GM21825 (cell line): ENCODE measurements around the gene MGST1.

Source experiments
- ATAC-seq: cut with Tn5 transposase; IDR thresholded peaks from one replicate; pipeline ENCODE4 v1.9.1; 2021; ENCODE audit warnings: mild to moderate bottlenecking, moderate library complexity; ENCODE audit not compliant: unreplicated experiment

The MGST1 gene

DNA sequence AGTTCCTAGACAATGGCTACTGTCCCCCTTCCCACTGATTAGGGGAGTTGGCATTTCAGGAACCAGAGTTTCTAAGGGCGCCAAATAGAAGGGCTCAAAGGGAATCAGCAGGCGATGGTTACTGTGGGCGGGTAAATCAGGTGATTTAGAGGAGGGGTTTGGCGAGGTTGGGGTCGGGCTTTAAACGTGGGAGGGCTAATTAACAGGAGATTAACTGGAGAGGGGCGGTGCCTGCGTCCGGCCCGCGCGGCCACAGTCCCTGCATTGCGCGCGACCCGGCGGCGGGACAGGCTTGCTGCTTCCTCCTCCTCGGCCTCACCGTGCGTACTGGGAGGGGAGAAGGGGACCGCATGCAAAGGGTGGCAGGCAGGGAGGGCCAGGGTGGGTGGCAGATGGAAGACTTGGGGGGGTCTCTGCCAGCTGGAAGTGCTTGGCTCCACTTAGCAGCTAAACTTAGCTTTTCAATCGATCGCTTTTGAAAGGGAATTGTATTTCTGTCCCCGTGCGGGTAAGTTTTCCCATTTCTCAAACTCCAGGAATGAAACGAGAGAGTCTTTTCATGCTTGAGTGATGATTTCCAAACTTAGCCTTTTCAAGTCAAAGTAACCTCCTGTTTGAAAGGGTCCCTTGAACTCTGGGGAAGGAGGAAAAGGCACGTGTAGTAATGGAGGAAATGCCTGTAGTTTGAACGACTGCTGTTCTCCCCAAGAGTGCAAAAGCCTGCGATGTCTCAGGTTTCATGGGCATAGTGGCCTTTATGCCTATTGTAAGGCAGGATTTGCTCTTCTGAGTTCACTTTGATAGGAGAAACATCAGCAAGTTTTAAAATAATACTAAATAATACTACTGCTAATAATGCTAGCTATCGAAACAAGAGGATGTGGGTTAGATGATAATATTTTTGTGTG lies at the start of gene MGST1:
MGST1 (plus strand) TSS at position 255 of the 908 bp plus-strand sequence. CDS start 6,608 bp downstream, outside the sequence.
- ATAC-seq = peak; percentile 83

- ATAC-seq = no peak
Observed at GRCh38 chr12:16299403-16299802, 48.0 kb upstream of the MGST1 start.

GRCh38 chr12:16300122-16300521 lies 47.3 kb upstream of the MGST1 start:
- ATAC-seq = no peak

DNA sequence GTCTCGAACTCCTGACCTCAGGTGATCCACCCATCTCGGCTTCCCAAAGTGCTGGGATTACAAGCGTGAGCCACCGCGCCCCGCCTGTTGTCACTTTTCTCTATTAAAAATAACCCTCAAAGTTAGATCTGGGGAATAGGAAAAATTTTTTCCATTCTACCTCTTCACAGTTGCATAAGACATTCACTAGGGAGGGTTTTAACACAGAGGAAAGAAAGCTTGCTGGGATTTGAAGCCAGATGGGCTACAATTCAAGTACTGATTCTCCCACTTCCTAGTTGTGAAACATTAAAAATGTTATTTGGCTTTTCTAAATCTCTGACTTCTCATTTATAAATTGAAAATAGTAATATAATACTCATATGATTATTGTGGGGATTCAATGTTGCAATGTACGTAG lies 46.7 kb upstream of the MGST1 start:
- ATAC-seq = no peak

- no peak for ATAC-seq
Observed at GRCh38 chr12:16303939-16304338, 43.5 kb upstream of the MGST1 start.

GRCh38 chr12:16307856-16308475 lies 39.5 kb upstream of the MGST1 start:
- no peak for ATAC-seq

- ATAC-seq = no peak
Observed at GRCh38 chr12:16310934-16311333, 36.5 kb upstream of the MGST1 start.

- ATAC-seq = no peak
Observed at GRCh38 chr12:16323010-16323409, 24.4 kb upstream of the MGST1 start.

- no peak for ATAC-seq
Observed at GRCh38 chr12:16323638-16324037, 23.8 kb upstream of the MGST1 start.

DNA sequence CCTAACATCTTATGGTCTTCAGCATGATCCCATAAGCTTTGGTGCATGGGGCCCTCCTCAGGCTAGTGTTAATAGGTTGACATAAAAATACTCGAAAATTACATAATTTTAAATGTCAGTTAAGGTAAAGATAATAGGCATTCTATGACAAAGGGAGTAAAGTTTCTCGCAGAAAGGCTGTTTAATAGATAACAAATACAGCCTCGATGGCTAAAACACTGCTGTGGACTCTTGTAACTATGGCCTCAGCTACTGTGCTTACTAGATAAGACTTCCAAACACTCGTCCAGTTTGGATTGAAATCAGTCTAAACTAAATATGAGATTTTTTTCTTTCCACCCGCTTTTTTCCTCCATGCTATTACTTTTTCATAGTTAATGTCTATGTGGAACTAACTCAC lies 23.2 kb upstream of the MGST1 start:
- ATAC-seq = no peak

DNA sequence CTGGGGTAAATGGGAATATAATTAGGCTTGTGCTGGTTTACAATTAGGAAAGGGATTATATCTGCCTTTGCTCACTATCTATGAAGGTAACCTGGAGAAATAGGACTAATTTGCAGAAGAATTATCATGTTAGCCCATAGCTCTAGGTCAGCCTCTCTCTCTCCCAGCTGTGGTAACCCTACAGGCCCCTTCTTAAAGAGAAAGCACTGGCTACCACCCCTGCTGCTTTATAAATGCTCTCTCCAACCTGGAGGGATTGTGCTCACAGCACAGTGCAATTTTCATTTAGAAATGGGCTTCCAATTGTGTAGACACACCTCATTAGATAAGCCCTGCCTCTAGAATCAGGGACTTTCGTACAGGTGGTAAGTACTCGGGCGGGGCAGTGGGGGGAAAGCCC lies 22.7 kb upstream of the MGST1 start:
- ATAC-seq = no peak

DNA sequence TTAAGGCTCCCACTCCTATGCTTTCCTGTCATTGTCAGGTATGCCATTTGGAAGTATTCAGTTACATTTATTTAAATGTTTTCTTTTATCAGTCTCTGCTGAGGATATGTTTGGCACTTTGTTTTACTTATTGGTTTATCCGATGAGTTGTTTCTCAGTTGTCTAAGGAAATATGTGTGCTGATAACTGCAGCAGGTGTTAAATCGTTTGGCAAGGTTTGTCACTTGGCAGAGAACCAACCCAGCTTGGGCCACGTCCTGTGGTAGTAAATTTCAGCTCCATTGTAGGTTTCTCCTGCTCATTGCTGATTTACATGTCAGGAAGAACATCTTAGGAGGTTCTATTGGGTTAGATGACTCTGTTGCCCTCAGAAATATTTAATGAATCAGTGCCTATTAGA lies 22.0 kb upstream of the MGST1 start:
- ATAC-seq = no peak

- ATAC-seq = no peak
Observed at GRCh38 chr12:16327963-16328362, 19.5 kb upstream of the MGST1 start.

DNA sequence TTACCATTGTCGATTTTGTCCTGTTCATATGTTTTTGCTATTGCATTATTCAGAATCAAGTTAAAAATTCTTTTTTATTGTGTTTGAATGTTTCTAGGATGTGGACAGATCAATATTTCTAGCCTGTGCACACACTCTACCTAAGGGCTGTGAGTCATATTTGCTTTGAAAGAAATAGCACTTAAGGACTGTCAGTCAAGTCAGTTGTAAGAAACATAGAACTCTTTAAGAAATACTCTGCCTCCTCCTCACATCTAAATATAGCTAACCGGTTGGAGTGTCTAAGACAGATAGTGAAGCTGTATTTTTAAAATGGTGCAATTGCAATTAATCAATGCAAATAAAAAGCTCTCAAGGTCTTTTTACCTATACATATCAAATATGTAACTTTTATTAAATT lies 17.9 kb upstream of the MGST1 start:
- no peak for ATAC-seq

DNA sequence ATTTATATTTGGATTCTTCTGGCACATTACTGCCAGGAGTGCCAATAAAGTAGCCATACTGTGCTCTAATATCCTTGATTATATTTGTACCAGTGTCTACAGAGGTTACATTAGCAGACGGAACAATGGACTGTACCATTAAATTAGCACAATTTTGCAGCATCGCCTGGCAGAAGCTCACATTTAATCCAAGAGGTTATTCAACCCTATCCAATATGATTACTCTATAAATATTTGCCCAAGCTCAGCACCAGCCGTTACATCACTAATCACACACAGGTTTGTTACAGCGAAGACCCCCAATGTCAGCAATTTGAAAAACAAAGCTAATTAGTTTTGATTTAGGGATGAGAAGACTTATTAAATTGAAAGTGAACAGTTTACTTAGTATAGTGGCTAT lies 16.9 kb upstream of the MGST1 start:
- no peak for ATAC-seq

GRCh38 chr12:16331998-16332397 lies 15.4 kb upstream of the MGST1 start:
- no peak for ATAC-seq

GRCh38 chr12:16335838-16336237 lies 11.6 kb upstream of the MGST1 start:
- ATAC-seq = no peak

DNA sequence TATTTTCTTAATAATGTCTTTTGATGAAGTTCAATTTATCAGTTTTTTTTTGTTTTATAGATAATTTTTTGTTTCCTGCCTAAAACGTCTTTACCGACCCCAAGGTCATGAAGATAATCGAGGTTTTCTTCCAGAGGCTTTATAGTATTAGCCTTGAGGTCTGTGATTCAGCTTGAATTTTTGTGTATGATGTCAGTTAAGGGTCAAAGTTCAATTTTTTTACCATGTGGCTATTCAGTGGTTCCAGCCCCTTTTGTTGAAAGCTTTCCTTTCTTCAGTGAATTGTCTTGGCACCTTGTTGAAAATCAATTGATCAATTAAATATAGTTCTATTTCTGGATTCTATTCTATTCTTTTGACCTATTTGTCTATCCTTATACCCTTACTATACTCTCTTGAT lies 3.2 kb upstream of the MGST1 start:
- no peak for ATAC-seq

GRCh38 chr12:16345105-16345504 lies 2.3 kb upstream of the MGST1 start:
- no peak for ATAC-seq

DNA sequence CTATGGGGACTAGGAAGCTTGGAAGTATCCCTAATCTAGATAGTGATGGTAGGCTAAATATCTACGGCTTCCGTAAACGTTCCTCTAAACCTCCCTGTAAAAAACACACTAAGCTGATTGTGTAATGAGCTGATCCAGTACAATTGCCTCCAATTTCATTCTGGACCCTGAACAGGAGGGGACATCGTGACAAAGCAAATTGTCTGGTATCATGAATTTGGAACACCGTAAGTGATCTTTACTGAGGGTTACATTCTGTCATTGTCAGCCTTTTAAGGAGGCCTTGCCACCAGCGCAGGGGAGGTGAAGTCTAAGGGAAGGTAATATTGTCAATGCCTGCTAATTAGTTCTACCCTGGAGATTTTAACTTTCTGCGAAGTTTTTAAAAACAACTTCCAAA lies 487 bp upstream of the MGST1 start:
- no peak for ATAC-seq

GRCh38 chr12:16348435-16349130 lies 1.1 kb downstream of the MGST1 start:
- ATAC-seq = peak; percentile 61

- peak; percentile 38 for ATAC-seq
Observed at GRCh38 chr12:16349131-16349460, 1.7 kb downstream of the MGST1 start.
